A549 (cell line): ENCODE results near the gene SALL3. TPM values are rescaled to one million over a fixed set of nuclear protein-coding genes. Genes with fewer than 3 reads are reported as not detected.

Source experiments
- ATAC-seq, 2 experiments: fragments of 200-7000 bp in 1 of 2; fragments of >200 bp in 1 of 2; cut with Nextera tagmentation in 1 of 2; cut with Tn5 transposase in 1 of 2; 3 replicates each; pipeline versions ENCODE4 v1.8.0 to v1.9.1; 2018 to 2020; ENCODE audit warnings: mild to moderate bottlenecking in 1 of 2, moderate library complexity in 1 of 2
- CTCF ChIA-PET: fragments of 300-600 bp; sonication (Branson Sonifier 250); formaldehyde crosslinking; extraction: SDS; loops from one replicate; lab custom pipeline; 2021; ENCODE audit warnings: antibody characterized with exemption, inconsistent platforms; lab: Yijun Ruan, JAX
- POLR2A ChIA-PET: fragments of 350-600 bp; formaldehyde crosslinking; extraction: SDS; loops from one replicate; lab custom pipeline; 2021; ENCODE audit warnings: antibody characterized with exemption, inconsistent platforms; lab: Yijun Ruan, JAX
- DNase-seq, 2 experiments: peaks; one replicate each; pipeline versions ENCODE4 v3.0.0 to v3.0.0-alpha.2; 2011 to 2016; ENCODE audit warnings: low read depth in 1 of 2, low spot score in 1 of 2
- FAIRE-seq: peaks from 2 replicates; lab custom pipeline; 2011; peaks lifted over from hg19 to GRCh38; lab: Jason Lieb, UNC
- H3K27ac ChIP-seq, 2 experiments: fragments of >200 bp; sonication (Bioruptor Twin); formaldehyde crosslinking; 3 replicates each; pipeline ENCODE4 v1.5.1; 2016 to 2017
- H3K4me1 ChIP-seq: fragments of >200 bp; sonication (Bioruptor Twin); formaldehyde crosslinking; 3 replicates; pipeline ENCODE4 v1.6.1; 2016
- H3K4me2 ChIP-seq: fragments of >200 bp; sonication (Bioruptor Twin); formaldehyde crosslinking; 3 replicates; pipeline ENCODE4 v1.6.1; 2016
- H3K4me3 ChIP-seq: fragments of >200 bp; sonication (Bioruptor Twin); formaldehyde crosslinking; 3 replicates; pipeline ENCODE4 v1.5.1; 2016
- H3K9me3 ChIP-seq: fragments of >200 bp; sonication (Bioruptor Twin); formaldehyde crosslinking; 3 replicates; pipeline ENCODE4 v1.6.1; 2016
- EP300 ChIP-seq, 2 experiments: fragments of >200 bp; sonication (Bioruptor Twin); formaldehyde crosslinking; IDR thresholded peaks; 2 replicates in 1 of 2; 3 replicates in 1 of 2; pipeline ENCODE4 v1.6.1; 2016 to 2017
- FOSL2 ChIP-seq, 2 experiments: fragments of 450-650 bp in 1 of 2; fragments of >200 bp in 1 of 2; sonication (Bioruptor Twin) in 1 of 2; formaldehyde crosslinking; IDR thresholded peaks; 2 replicates each; pipeline versions ENCODE4 v1.5.0 to v1.6.1; 2016 to 2020; ENCODE audit warnings: mild to moderate bottlenecking in 1 of 2, moderate library complexity in 1 of 2
- FOXS1 ChIP-seq: fragments of 250-450 bp; sonication (Bioruptor Pico); IDR thresholded peaks from 2 replicates; pipeline ENCODE4 v1.5.0; 2020; ENCODE audit warnings: mild to moderate bottlenecking, moderate library complexity
- GATA3 ChIP-seq: IDR thresholded peaks from 2 replicates; pipeline ENCODE4 v1.6.1; 2012; ENCODE audit warnings: borderline replicate concordance
- HES2 ChIP-seq: fragments of >200 bp; sonication (Bioruptor Twin); formaldehyde crosslinking; IDR thresholded peaks from 2 replicates; pipeline ENCODE4 v1.6.1; 2016
- HEYL ChIP-seq: fragments of 250-450 bp; sonication (Bioruptor Pico); IDR thresholded peaks from 2 replicates; pipeline ENCODE4 v1.8.0; 2021; ENCODE audit warnings: mild to moderate bottlenecking, moderate library complexity
- HOXA7 ChIP-seq: fragments of 250-450 bp; sonication (Bioruptor Pico); IDR thresholded peaks from 2 replicates; pipeline ENCODE4 v1.5.0; 2020; ENCODE audit warnings: mild to moderate bottlenecking, moderate library complexity
- HOXB13 ChIP-seq: fragments of 250-450 bp; sonication (Bioruptor Pico); IDR thresholded peaks from 2 replicates; pipeline ENCODE4 v1.5.0; 2020; ENCODE audit warnings: low read depth, mild to moderate bottlenecking, moderate library complexity
- JUN ChIP-seq, 2 experiments: fragments of >200 bp; sonication (Bioruptor Twin); formaldehyde crosslinking; IDR thresholded peaks; 2 replicates in 1 of 2; 3 replicates in 1 of 2; pipeline ENCODE4 v1.6.1; 2016 to 2017
- JUNB ChIP-seq: fragments of >200 bp; sonication (Bioruptor Twin); formaldehyde crosslinking; IDR thresholded peaks from 2 replicates; pipeline ENCODE4 v1.6.1; 2016
- MAZ ChIP-seq: fragments of 150-350 bp; IDR thresholded peaks from 2 replicates; pipeline ENCODE4 v1.6.1; 2014; ENCODE audit warnings: antibody characterized with exemption, low read depth, low read length, borderline replicate concordance
- PHF8 ChIP-seq: fragments of 200-600 bp; sonication (generic); IDR thresholded peaks from 2 replicates; pipeline ENCODE4 v1.6.1; 2016; ENCODE audit warnings: low read depth, mild to moderate bottlenecking, antibody characterized with exemption, moderate library complexity, borderline replicate concordance
- RCOR1 ChIP-seq: fragments of 150-350 bp; IDR thresholded peaks from 2 replicates; pipeline ENCODE4 v1.6.1; 2014; ENCODE audit warnings: antibody characterized with exemption, low read length, low read depth
- RFX5 ChIP-seq: fragments of 450-650 bp; IDR thresholded peaks from 2 replicates; pipeline ENCODE4 v1.7.1; 2014; ENCODE audit warnings: antibody characterized with exemption, mild to moderate bottlenecking, moderate library complexity
- SREBF2 ChIP-seq: fragments of 450-650 bp; IDR thresholded peaks from 2 replicates; pipeline ENCODE4 v1.6.1; 2014; ENCODE audit warnings: mild to moderate bottlenecking, moderate library complexity
- TFCP2L1 ChIP-seq: fragments of 250-450 bp; sonication (Bioruptor Pico); IDR thresholded peaks from 2 replicates; pipeline ENCODE4 v1.5.0; 2021; ENCODE audit warnings: mild to moderate bottlenecking
- TP53 ChIP-seq: fragments of 250-450 bp; sonication (Bioruptor Pico); IDR thresholded peaks from 2 replicates; pipeline ENCODE4 v1.5.0; 2021; ENCODE audit warnings: mild to moderate bottlenecking, moderate library complexity
- USF2 ChIP-seq: fragments of 450-650 bp; IDR thresholded peaks from 2 replicates; pipeline ENCODE4 v1.6.1; 2014; ENCODE audit warnings: antibody characterized with exemption
- ZC3H11A ChIP-seq: fragments of 450-650 bp; IDR thresholded peaks from 2 replicates; pipeline ENCODE4 v1.6.1; 2014; ENCODE audit warnings: antibody characterized with exemption, mild to moderate bottlenecking
- ZNF302 ChIP-seq: fragments of 250-450 bp; sonication (Bioruptor Pico); IDR thresholded peaks from 2 replicates; pipeline ENCODE4 v1.9.0; 2021; ENCODE audit warnings: inconsistent platforms, mild to moderate bottlenecking, moderate library complexity
- WGBS: methylation state at CpG from one replicate; pipeline ENCODE4 v1.1.6; 2017; ENCODE audit errors: missing lambda C conversion rate; 5-methylcytosine and 5-hydroxymethylcytosine counted together
- polyA plus RNA-seq, 4 experiments: library from polyadenylated mRNA; depleted of rRNA in 3 of 4; stranded (reverse); fragments of >200 nt; fragmentation: RNase III in 1 of 4; extraction: RNeasy Plus Mini Kit Qiagen cat#74134 plus additional on column Dnase treatment in 1 of 4; gene quantifications; 2 replicates in 3 of 4; 3 replicates in 1 of 4; pipeline ENCODE4 v1.2.3, GENCODE V29; 2011 to 2017
- TF ChIP-seq, protein P1 (sequence below): IDR thresholded peaks from 2 replicates; pipeline ENCODE4 v1.6.1; 2012
- TF ChIP-seq, protein P2 (sequence below): fragments of 200-600 bp; sonication (generic); IDR thresholded peaks from 2 replicates; pipeline ENCODE4 v1.6.1; 2016; ENCODE audit warnings: antibody characterized with exemption, mild to moderate bottlenecking, moderate library complexity
- TF ChIP-seq, protein P3 (sequence below): fragments of >200 bp; sonication (Bioruptor Twin); formaldehyde crosslinking; IDR thresholded peaks from 3 replicates; pipeline ENCODE4 v1.6.1; 2016

Gene SALL3
- polyA plus RNA-seq, 2 of the 4 experiments (the other 2 are of a cell fraction), result not detected

GRCh38 chr18:78981394-78981831 is 1.8 kb downstream of the SALL3 start:
- Histone ChIP-seq H3K9me3 (no peaks in the 10 kb centered on the region), H3K4me1 (no peaks in the 10 kb centered on the region), H3K4me3 (no peak overlapping the region), H3K27ac (no peak overlapping the region), H3K4me2 (no peak overlapping the region)
- ATAC-seq (no peak), FAIRE-seq (no peak), DNase-seq (no peak)
- ChIA-PET CTCF (no interaction called here), POLR2A (no interaction called here)
- no peak for TF ChIP-seq RFX5
- TF ChIP-seq FOSL2 (IDR thresholded peaks at IDR 0.05), result no peak
- no peak for TF ChIP-seq FOSL2 (CRISPR knock-in tag; IDR thresholded peaks at IDR 0.05)
- TF ChIP-seq USF2, result no peak
- TF ChIP-seq, protein P1, sequence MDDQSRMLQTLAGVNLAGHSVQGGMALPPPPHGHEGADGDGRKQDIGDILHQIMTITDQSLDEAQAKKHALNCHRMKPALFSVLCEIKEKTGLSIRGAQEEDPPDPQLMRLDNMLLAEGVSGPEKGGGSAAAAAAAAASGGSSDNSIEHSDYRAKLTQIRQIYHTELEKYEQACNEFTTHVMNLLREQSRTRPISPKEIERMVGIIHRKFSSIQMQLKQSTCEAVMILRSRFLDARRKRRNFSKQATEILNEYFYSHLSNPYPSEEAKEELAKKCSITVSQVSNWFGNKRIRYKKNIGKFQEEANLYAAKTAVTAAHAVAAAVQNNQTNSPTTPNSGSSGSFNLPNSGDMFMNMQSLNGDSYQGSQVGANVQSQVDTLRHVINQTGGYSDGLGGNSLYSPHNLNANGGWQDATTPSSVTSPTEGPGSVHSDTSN, result no peak
- no peak for TF ChIP-seq RCOR1
- TF ChIP-seq HES2, result no peak
- TF ChIP-seq TFCP2L1 (CRISPR knock-in tag), result no peak
- TF ChIP-seq FOXS1 (CRISPR knock-in tag), result no peak
- 75% methylated on average over 13 of the region's 13 CpGs for WGBS

DNA sequence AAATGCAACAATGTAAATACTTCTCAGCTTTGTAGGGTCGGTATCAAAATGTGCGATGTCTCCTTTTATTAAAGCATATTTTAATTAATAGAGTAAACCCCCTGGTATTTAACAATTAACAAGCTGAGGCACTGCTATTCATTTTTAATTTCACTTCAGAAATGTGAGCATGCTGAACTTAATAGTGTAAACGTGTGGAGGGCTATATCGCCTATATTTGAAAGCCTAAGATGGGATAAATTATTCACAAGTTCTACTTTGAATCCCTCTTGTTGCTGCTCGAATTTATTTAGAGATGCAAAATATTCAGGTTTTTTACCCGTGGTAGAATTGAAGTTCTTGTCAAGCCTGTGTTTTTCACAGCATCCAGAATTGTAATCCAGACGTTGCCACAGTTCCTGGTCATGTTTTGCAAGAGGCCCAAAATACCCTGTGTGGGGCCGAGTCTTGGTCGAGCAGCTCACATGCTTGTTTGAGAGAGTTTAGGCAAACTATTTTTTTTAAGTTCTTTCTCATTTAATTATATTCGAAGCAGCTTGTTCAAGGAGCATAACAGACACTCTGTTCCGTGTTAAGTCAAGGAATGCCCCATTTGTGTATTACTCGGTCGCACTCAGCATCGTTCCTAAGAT is 2.5 kb downstream of the SALL3 start:
- CTCF ChIA-PET, result no interaction called here
- WGBS, result 32% methylated on average over 14 of the region's 14 CpGs
- H3K9me3 ChIP-seq, result no peaks in the 10 kb centered on the region
- POLR2A ChIA-PET, result no interaction called here
- DNase-seq (no peak), FAIRE-seq (no peak), ATAC-seq (no peak)
- H3K4me3 ChIP-seq, result no peak overlapping the region
- no peak overlapping the region for H3K27ac ChIP-seq
- H3K4me1 ChIP-seq, result no peaks in the 10 kb centered on the region
- H3K4me2 ChIP-seq, result no peak overlapping the region
- no peak for TF ChIP-seq ZC3H11A

DNA sequence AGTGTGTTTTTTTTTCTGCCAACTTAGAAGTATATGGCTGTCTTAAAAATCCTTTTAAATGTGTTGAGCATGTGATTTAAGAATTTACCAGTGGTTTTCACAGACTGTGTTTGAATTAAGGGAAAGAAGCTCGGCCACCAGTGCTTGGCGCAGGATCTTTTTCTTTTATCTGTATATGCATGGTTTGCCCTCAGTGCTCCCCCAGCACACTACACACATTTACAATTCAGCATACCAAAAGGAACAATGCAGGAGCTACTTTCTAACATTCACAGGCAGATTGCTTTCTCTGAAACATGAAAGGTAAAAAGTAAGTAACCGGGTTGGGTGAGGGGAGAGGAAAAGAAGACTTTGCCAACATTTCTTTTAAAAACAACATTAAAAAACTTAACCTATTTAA is 3.9 kb downstream of the SALL3 start:
- ATAC-seq, result no peak
- Histone ChIP-seq H3K9me3 (no peaks in the 10 kb centered on the region), H3K4me2 (no peak overlapping the region), H3K27ac (no peak overlapping the region), H3K4me1 (no peaks in the 10 kb centered on the region), H3K4me3 (no peak overlapping the region)
- POLR2A ChIA-PET, result no interaction called here
- TF ChIP-seq JUN (IDR thresholded peaks at IDR 0.05) (no peak), FOXS1 (CRISPR knock-in tag) (no peak), RFX5 (no peak), ZNF302 (no peak), FOSL2 (IDR thresholded peaks at IDR 0.05) (no peak), FOSL2 (CRISPR knock-in tag; IDR thresholded peaks at IDR 0.05) (no peak), JUNB (no peak), HOXB13 (CRISPR knock-in tag) (no peak), GATA3 (no peak), HOXA7 (CRISPR knock-in tag) (no peak), PHF8 (no peak), SREBF2 (no peak), HEYL (CRISPR knock-in tag) (no peak), MAZ (no peak), TP53 (CRISPR knock-in tag) (no peak), EP300 (IDR thresholded peaks at IDR 0.05) (no peak)
- TF ChIP-seq, protein P2, sequence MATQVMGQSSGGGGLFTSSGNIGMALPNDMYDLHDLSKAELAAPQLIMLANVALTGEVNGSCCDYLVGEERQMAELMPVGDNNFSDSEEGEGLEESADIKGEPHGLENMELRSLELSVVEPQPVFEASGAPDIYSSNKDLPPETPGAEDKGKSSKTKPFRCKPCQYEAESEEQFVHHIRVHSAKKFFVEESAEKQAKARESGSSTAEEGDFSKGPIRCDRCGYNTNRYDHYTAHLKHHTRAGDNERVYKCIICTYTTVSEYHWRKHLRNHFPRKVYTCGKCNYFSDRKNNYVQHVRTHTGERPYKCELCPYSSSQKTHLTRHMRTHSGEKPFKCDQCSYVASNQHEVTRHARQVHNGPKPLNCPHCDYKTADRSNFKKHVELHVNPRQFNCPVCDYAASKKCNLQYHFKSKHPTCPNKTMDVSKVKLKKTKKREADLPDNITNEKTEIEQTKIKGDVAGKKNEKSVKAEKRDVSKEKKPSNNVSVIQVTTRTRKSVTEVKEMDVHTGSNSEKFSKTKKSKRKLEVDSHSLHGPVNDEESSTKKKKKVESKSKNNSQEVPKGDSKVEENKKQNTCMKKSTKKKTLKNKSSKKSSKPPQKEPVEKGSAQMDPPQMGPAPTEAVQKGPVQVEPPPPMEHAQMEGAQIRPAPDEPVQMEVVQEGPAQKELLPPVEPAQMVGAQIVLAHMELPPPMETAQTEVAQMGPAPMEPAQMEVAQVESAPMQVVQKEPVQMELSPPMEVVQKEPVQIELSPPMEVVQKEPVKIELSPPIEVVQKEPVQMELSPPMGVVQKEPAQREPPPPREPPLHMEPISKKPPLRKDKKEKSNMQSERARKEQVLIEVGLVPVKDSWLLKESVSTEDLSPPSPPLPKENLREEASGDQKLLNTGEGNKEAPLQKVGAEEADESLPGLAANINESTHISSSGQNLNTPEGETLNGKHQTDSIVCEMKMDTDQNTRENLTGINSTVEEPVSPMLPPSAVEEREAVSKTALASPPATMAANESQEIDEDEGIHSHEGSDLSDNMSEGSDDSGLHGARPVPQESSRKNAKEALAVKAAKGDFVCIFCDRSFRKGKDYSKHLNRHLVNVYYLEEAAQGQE, result no peak
- TF ChIP-seq, protein P3, sequence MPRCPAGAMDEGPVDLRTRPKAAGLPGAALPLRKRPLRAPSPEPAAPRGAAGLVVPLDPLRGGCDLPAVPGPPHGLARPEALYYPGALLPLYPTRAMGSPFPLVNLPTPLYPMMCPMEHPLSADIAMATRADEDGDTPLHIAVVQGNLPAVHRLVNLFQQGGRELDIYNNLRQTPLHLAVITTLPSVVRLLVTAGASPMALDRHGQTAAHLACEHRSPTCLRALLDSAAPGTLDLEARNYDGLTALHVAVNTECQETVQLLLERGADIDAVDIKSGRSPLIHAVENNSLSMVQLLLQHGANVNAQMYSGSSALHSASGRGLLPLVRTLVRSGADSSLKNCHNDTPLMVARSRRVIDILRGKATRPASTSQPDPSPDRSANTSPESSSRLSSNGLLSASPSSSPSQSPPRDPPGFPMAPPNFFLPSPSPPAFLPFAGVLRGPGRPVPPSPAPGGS, result no peak
- TF ChIP-seq, all 56 proteins: peak for 0
- WGBS, result 48% methylated on average over 3 of the region's 3 CpGs
- DNase-seq, result no peak
- CTCF ChIA-PET, result no interaction called here
- FAIRE-seq, result no peak
